Activated CD4-positive, CD25-positive, alpha-beta regulatory T cell treated with anti-CD3 and anti-CD28 coated beads, Interleukin-2, amount 50 U/mL, for 24 hours (primary cell): Measurements from ENCODE around the gene GVQW3.
"Not testable (repeated sequence)": the region's sequence is repeated elsewhere in the genome, so short reads cannot be mapped to it uniquely, and the experiment has no call there.

Experiments used
- ATAC-seq, 2 donors: fragments of 150-1000 bp; cut with Tn5 transposase; one replicate each; pipeline ENCODE4 v1.10.0; 2021; ENCODE audit warnings: mild to moderate bottlenecking in 1 of 2, moderate library complexity in 1 of 2

GVQW3 gene

GRCh38 chr11:76388408-76388807 lies 7.3 kb downstream of the GVQW3 start:
- no peak for ATAC-seq

GRCh38 chr11:76391021-76391420 lies 9.9 kb downstream of the GVQW3 start:
- ATAC-seq = no peak

GRCh38 chr11:76391811-76392475 lies 10.8 kb downstream of the GVQW3 start:
- ATAC-seq = no peak

- ATAC-seq = no peak
These were observed 11.7 kb downstream of the GVQW3 start for GRCh38 chr11:76392870-76393269.

GRCh38 chr11:76394411-76394810 lies 13.3 kb downstream of the GVQW3 start:
- no peak for ATAC-seq

- no peak for ATAC-seq
These were observed 14.2 kb downstream of the GVQW3 start for GRCh38 chr11:76395296-76395695.

GRCh38 chr11:76397383-76397782 lies 16.3 kb downstream of the GVQW3 start:
- no peak for ATAC-seq

- ATAC-seq = no peak
These were observed 19.8 kb downstream of the GVQW3 start for GRCh38 chr11:76400967-76401366.

GRCh38 chr11:76401484-76401883 lies 20.4 kb downstream of the GVQW3 start:
- not testable (repeated sequence) for ATAC-seq

- ATAC-seq = no peak
These were observed 25.2 kb downstream of the GVQW3 start for GRCh38 chr11:76406359-76406758.

- ATAC-seq = no peak
These were observed 27.2 kb downstream of the GVQW3 start for GRCh38 chr11:76408171-76408965.

GRCh38 chr11:76410851-76411357 lies 29.8 kb downstream of the GVQW3 start:
- ATAC-seq = no peak

GRCh38 chr11:76415073-76415472 lies 34.0 kb downstream of the GVQW3 start:
- no peak for ATAC-seq

- ATAC-seq = no peak
These were observed 38.8 kb downstream of the GVQW3 start for GRCh38 chr11:76419896-76420295.

- ATAC-seq = peak; percentile 81 to 87
These were observed 43.3 kb downstream of the GVQW3 start for GRCh38 chr11:76424379-76424778.

- peak in 1 of 2 donors; percentile 52 for ATAC-seq
These were observed 43.8 kb downstream of the GVQW3 start for GRCh38 chr11:76424891-76425290.

- ATAC-seq = no peak
These were observed 45.5 kb downstream of the GVQW3 start for GRCh38 chr11:76426660-76427059.

GRCh38 chr11:76436020-76436419 lies 54.9 kb downstream of the GVQW3 start:
- no peak for ATAC-seq

GRCh38 chr11:76443268-76443980 lies 62.3 kb downstream of the GVQW3 start:
- ATAC-seq = no peak

GRCh38 chr11:76444065-76444383 lies 62.9 kb downstream of the GVQW3 start:
- ATAC-seq = no peak

GRCh38 chr11:76444384-76445120 lies 63.4 kb downstream of the GVQW3 start, which contains the start of gene EMSY:
TSS of gene EMSY (plus strand) at chr11:76445018. CDS start at chr11:76446939, 1,921 bp downstream.
- ATAC-seq = peak; percentile 96
